HepG2 (cell line): ENCODE results near the gene ZCCHC10. TPM values are rescaled to one million over a fixed set of nuclear protein-coding genes. Genes with fewer than 3 reads are reported as not detected.

Source experiments
- AGO2 ChIP-seq: fragments of 200-400 bp; formaldehyde crosslinking; optimal IDR thresholded peaks from 2 replicates; pipeline ENCODE3; 2017; ENCODE audit warnings: mild to moderate bottlenecking, low read depth, low read length, moderate library complexity
- ARNT ChIP-seq: fragments of 450-650 bp; IDR thresholded peaks from 2 replicates; pipeline ENCODE4 v1.6.1; 2017
- ATM ChIP-seq: fragments of 450-650 bp; IDR thresholded peaks from 2 replicates; pipeline ENCODE4 v1.7.1; 2017; ENCODE audit warnings: mild to moderate bottlenecking, borderline replicate concordance
- FOSL2 ChIP-seq: sonication (generic); formaldehyde crosslinking; IDR thresholded peaks from 2 replicates; pipeline ENCODE4 v1.4.0; 2020; ENCODE audit warnings: missing genetic modification reagents
- HNRNPH1 ChIP-seq: fragments of 200-400 bp; formaldehyde crosslinking; optimal IDR thresholded peaks from 2 replicates; pipeline ENCODE3; 2017; ENCODE audit warnings: mild to moderate bottlenecking, low read depth, low read length
- THAP11 ChIP-seq: IDR thresholded peaks from 2 replicates; pipeline ENCODE4 v1.6.1; 2016; ENCODE audit warnings: missing biosample characterization, missing genetic modification reagents
- ZBTB1 ChIP-seq: sonication (generic); formaldehyde crosslinking; IDR thresholded peaks from 2 replicates; pipeline ENCODE4 v1.4.0; 2020; ENCODE audit warnings: missing genetic modification reagents, borderline replicate concordance
- ZBTB7B ChIP-seq: sonication (generic); formaldehyde crosslinking; IDR thresholded peaks from 2 replicates; pipeline ENCODE4 v1.4.0; 2020; ENCODE audit warnings: missing genetic modification reagents
- ZNF20 ChIP-seq: sonication (generic); formaldehyde crosslinking; IDR thresholded peaks from 2 replicates; pipeline ENCODE4 v1.4.0; 2020; ENCODE audit warnings: mild to moderate bottlenecking, moderate library complexity, missing genetic modification reagents
- ZNF232 ChIP-seq: sonication (generic); formaldehyde crosslinking; IDR thresholded peaks from 2 replicates; pipeline ENCODE4 v1.4.0; 2020; ENCODE audit warnings: missing genetic modification reagents, borderline replicate concordance
- ZNF468 ChIP-seq: sonication (generic); formaldehyde crosslinking; IDR thresholded peaks from 2 replicates; pipeline ENCODE4 v1.8.0; 2022; ENCODE audit warnings: mild to moderate bottlenecking, moderate library complexity, missing genetic modification reagents
- ZNF530 ChIP-seq: sonication (generic); formaldehyde crosslinking; IDR thresholded peaks from 2 replicates; pipeline ENCODE4 v1.5.0; 2020; ENCODE audit warnings: low read depth, mild to moderate bottlenecking, missing genetic modification reagents
- ZNF816 ChIP-seq: sonication (generic); formaldehyde crosslinking; IDR thresholded peaks from 2 replicates; pipeline ENCODE4 v1.8.0; 2022; ENCODE audit warnings: missing genetic modification reagents, mild to moderate bottlenecking, borderline replicate concordance
- ZNF850 ChIP-seq: sonication (generic); formaldehyde crosslinking; conservative IDR thresholded peaks from 2 replicates; pipeline ENCODE4 v1.9.0; 2021; ENCODE audit warnings: mild to moderate bottlenecking, missing genetic modification reagents
- ZNF879 ChIP-seq: sonication (generic); formaldehyde crosslinking; IDR thresholded peaks from 2 replicates; pipeline ENCODE4 v1.8.1; 2023; ENCODE audit warnings: missing genetic modification reagents
- polyA plus RNA-seq, 8 experiments: library from polyadenylated mRNA; depleted of rRNA in 3 of 8; stranded (reverse) in 7 of 8; unstranded in 1 of 8; fragments of >200 nt; fragmentation: Illumina TruSeq in 4 of 8; extraction: Trizol in 4 of 8; gene quantifications; 2 replicates each; pipeline versions ENCODE4 v1.2.1 to v1.2.3, GENCODE V29; 2011 to 2016; ENCODE audit warnings: low read depth in 4 of 8, missing spikeins in 1 of 8, mixed read lengths in 1 of 8; ENCODE audit not compliant: insufficient read depth in 1 of 8
- total RNA-seq, 5 experiments: library from RNA; depleted of rRNA; stranded (reverse); fragments of >200 nt; fragmentation: Illumina TruSeq; extraction: Trizol; gene quantifications; 2 replicates each; pipeline ENCODE4 v1.2.3, GENCODE V29; 2016; ENCODE audit warnings: low read depth in 1 of 5
- TF ChIP-seq, protein P1 (sequence below): sonication (generic); formaldehyde crosslinking; IDR thresholded peaks from 2 replicates; pipeline ENCODE4 v1.4.0; 2020; ENCODE audit warnings: mild to moderate bottlenecking, missing genetic modification reagents, borderline replicate concordance
- TF ChIP-seq, protein P2 (sequence below): IDR thresholded peaks from 2 replicates; pipeline ENCODE4 v1.6.1; 2016; ENCODE audit warnings: mild to moderate bottlenecking, missing biosample characterization, missing genetic modification reagents
- TF ChIP-seq, protein P3 (sequence below): sonication (generic); formaldehyde crosslinking; conservative IDR thresholded peaks from 2 replicates; pipeline ENCODE4 v1.8.1; 2023; ENCODE audit warnings: missing genetic modification reagents
- TF ChIP-seq, protein P4 (sequence below): sonication (generic); formaldehyde crosslinking; IDR thresholded peaks from 2 replicates; pipeline ENCODE4 v1.8.0; 2022; ENCODE audit warnings: missing genetic modification reagents, low read depth, mild to moderate bottlenecking, borderline replicate concordance
- TF ChIP-seq, protein P5 (sequence below): sonication (generic); formaldehyde crosslinking; IDR thresholded peaks from 2 replicates; pipeline ENCODE4 v1.4.0; 2020; ENCODE audit warnings: missing genetic modification reagents
- TF ChIP-seq, protein P6 (sequence below): sonication (generic); formaldehyde crosslinking; IDR thresholded peaks from 2 replicates; pipeline ENCODE4 v1.4.0; 2020; ENCODE audit warnings: mild to moderate bottlenecking, missing genetic modification reagents
- TF ChIP-seq, protein P7 (sequence below): sonication (generic); formaldehyde crosslinking; IDR thresholded peaks from 2 replicates; pipeline ENCODE4 v1.4.0; 2020; ENCODE audit warnings: mild to moderate bottlenecking, missing genetic modification reagents

ZCCHC10 gene
- total and polyA plus RNA-seq, 2 of the 13 experiments (the other 11 are each of a cell fraction or from before 2014, with no cell fraction given) = 40.7 to 48.2 TPM

DNA sequence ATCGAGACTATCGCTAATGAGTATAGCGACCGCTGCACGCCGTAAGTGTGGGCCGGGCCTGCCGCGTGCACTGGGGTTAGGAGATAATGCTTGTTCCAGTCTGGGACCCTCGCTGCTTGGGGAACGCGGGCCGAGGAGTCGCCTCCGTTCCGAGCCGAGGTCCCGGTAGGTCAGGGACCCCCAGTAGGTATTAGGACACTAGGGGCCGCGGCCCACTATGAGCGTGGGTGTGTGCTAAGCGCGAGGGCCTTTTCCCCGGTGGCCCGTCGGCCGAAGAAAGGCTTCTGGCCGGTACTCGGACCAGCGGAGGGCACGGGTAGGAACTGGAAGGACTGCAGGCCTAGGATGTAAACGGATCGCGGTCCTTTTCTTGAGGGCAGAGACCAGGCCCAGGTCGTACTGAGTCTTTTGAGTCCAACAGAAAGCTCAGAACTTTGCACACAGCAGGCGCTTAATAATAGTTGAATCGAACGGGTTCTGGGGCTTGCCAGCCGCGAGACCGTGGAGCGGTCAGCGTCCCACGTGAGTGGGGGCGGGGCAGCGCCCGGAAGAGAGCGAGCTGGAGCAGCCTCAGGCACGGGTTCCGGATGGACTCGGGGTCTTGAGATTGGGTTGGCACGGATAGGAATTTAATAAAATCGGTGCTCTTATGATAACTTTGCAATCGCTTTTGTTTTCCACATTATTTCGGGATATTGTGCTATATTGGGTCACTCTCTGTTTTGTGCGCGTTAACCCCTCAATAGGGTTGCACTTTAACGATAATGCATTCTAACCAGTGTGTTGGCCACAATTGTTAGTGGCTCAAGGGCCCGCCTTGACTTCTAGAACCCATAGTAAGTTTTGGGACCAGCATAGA is 26.2 kb upstream of the ZCCHC10 start (continued):
- TF ChIP-seq, protein P1, sequence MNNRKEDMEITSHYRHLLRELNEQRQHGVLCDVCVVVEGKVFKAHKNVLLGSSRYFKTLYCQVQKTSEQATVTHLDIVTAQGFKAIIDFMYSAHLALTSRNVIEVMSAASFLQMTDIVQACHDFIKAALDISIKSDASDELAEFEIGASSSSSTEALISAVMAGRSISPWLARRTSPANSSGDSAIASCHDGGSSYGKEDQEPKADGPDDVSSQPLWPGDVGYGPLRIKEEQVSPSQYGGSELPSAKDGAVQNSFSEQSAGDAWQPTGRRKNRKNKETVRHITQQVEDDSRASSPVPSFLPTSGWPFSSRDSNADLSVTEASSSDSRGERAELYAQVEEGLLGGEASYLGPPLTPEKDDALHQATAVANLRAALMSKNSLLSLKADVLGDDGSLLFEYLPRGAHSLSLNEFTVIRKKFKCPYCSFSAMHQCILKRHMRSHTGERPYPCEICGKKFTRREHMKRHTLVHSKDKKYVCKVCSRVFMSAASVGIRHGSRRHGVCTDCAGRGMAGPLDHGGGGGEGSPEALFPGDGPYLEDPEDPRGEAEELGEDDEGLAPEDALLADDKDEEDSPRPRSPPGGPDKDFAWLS = 0 out of 2 replicates have a peak, but pooled peaks have one; percentile 29
- TF ChIP-seq, protein P2, sequence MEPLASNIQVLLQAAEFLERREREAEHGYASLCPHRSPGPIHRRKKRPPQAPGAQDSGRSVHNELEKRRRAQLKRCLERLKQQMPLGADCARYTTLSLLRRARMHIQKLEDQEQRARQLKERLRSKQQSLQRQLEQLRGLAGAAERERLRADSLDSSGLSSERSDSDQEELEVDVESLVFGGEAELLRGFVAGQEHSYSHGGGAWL (CRISPR knock-in tag) = no peak; the same call in 1 of the 2 replicates
- TF ChIP-seq ZNF468 (CRISPR knock-in tag) (no peak), ZNF850 (no peak), ZNF816 (CRISPR knock-in tag) (no peak), ATM (no peak), HNRNPH1 (no peak), ZBTB7B (CRISPR knock-in tag) (no peak), THAP11 (CRISPR knock-in tag) (0 out of 2 replicates have a peak, but pooled peaks have one; percentile 32), AGO2 (peak; percentile 97), ZBTB1 (CRISPR knock-in tag) (no peak), ZNF20 (peak; percentile 29), ZNF232 (CRISPR knock-in tag) (no peak), ZNF530 (CRISPR knock-in tag) (no peak), ZNF879 (CRISPR knock-in tag) (no peak), FOSL2 (CRISPR knock-in tag) (no peak), ARNT (no peak)
- TF ChIP-seq, protein P3, sequence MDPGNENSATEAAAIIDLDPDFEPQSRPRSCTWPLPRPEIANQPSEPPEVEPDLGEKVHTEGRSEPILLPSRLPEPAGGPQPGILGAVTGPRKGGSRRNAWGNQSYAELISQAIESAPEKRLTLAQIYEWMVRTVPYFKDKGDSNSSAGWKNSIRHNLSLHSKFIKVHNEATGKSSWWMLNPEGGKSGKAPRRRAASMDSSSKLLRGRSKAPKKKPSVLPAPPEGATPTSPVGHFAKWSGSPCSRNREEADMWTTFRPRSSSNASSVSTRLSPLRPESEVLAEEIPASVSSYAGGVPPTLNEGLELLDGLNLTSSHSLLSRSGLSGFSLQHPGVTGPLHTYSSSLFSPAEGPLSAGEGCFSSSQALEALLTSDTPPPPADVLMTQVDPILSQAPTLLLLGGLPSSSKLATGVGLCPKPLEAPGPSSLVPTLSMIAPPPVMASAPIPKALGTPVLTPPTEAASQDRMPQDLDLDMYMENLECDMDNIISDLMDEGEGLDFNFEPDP (CRISPR knock-in tag) = no peak
- TF ChIP-seq, protein P4, sequence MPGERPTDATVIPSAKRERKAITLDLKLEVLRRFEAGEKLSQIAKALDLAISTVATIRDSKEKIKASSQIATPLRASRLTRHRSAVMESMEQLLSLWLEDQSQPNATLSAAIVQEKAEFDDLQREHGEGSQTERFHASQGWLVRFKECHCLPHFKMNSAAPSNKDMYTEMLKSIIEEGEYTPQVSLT = no peak
- TF ChIP-seq, protein P5, sequence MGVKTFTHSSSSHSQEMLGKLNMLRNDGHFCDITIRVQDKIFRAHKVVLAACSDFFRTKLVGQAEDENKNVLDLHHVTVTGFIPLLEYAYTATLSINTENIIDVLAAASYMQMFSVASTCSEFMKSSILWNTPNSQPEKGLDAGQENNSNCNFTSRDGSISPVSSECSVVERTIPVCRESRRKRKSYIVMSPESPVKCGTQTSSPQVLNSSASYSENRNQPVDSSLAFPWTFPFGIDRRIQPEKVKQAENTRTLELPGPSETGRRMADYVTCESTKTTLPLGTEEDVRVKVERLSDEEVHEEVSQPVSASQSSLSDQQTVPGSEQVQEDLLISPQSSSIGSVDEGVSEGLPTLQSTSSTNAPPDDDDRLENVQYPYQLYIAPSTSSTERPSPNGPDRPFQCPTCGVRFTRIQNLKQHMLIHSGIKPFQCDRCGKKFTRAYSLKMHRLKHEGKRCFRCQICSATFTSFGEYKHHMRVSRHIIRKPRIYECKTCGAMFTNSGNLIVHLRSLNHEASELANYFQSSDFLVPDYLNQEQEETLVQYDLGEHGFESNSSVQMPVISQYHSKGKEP (CRISPR knock-in tag) = no peak
- TF ChIP-seq, protein P6, sequence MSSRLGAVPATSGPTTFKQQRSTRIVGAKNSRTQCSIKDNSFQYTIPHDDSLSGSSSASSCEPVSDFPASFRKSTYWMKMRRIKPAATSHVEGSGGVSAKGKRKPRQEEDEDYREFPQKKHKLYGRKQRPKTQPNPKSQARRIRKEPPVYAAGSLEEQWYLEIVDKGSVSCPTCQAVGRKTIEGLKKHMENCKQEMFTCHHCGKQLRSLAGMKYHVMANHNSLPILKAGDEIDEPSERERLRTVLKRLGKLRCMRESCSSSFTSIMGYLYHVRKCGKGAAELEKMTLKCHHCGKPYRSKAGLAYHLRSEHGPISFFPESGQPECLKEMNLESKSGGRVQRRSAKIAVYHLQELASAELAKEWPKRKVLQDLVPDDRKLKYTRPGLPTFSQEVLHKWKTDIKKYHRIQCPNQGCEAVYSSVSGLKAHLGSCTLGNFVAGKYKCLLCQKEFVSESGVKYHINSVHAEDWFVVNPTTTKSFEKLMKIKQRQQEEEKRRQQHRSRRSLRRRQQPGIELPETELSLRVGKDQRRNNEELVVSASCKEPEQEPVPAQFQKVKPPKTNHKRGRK (CRISPR knock-in tag) = no peak
- TF ChIP-seq, protein P7, sequence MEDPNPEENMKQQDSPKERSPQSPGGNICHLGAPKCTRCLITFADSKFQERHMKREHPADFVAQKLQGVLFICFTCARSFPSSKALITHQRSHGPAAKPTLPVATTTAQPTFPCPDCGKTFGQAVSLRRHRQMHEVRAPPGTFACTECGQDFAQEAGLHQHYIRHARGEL (CRISPR knock-in tag) = no peak
